Measurements from ENCODE around the gene CNTN1. TPM values are rescaled to one million over a fixed set of nuclear protein-coding genes. Genes with fewer than 3 reads are reported as not detected.

Gene CNTN1
- total and polyA plus RNA-seq, 10 of the 15 experiments (the other 5 are each of a cell fraction or from before 2014, with no cell fraction given): 0.06 to 0.14 TPM; not detected in 8

- FAIRE-seq: peak; percentile 7
Measured at GRCh38 chr12:40827683-40828592, 135.7 kb downstream of the CNTN1 start.

More at GRCh38 chr12:40827683-40828592, 135.7 kb downstream of the CNTN1 start:
- H4K20me1 ChIP-seq (ENCODE audit: control insufficient read depth, insufficient read depth): no peaks in the 10 kb centered on the region
- TF ChIP-seq ZNF24 (IDR thresholded peaks at IDR 0.05) (no peak), NFXL1 (IDR thresholded peaks at IDR 0.05; ENCODE audit: borderline replicate concordance) (no peak), POLR2AphosphoS2 (IDR thresholded peaks at IDR 0.05; ENCODE audit: low read depth, low read length) (no peak), POLR2A (IDR thresholded peaks at IDR 0.05; ENCODE audit: low read depth, low read length) (no peak), RAD51 (IDR thresholded peaks at IDR 0.05) (no peak), HDGF (IDR thresholded peaks at IDR 0.05) (no peak)
- TF ChIP-seq, protein P1, sequence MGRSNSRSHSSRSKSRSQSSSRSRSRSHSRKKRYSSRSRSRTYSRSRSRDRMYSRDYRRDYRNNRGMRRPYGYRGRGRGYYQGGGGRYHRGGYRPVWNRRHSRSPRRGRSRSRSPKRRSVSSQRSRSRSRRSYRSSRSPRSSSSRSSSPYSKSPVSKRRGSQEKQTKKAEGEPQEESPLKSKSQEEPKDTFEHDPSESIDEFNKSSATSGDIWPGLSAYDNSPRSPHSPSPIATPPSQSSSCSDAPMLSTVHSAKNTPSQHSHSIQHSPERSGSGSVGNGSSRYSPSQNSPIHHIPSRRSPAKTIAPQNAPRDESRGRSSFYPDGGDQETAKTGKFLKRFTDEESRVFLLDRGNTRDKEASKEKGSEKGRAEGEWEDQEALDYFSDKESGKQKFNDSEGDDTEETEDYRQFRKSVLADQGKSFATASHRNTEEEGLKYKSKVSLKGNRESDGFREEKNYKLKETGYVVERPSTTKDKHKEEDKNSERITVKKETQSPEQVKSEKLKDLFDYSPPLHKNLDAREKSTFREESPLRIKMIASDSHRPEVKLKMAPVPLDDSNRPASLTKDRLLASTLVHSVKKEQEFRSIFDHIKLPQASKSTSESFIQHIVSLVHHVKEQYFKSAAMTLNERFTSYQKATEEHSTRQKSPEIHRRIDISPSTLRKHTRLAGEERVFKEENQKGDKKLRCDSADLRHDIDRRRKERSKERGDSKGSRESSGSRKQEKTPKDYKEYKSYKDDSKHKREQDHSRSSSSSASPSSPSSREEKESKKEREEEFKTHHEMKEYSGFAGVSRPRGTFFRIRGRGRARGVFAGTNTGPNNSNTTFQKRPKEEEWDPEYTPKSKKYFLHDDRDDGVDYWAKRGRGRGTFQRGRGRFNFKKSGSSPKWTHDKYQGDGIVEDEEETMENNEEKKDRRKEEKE (IDR thresholded peaks at IDR 0.05): no peak
- TF ChIP-seq, protein P2, sequence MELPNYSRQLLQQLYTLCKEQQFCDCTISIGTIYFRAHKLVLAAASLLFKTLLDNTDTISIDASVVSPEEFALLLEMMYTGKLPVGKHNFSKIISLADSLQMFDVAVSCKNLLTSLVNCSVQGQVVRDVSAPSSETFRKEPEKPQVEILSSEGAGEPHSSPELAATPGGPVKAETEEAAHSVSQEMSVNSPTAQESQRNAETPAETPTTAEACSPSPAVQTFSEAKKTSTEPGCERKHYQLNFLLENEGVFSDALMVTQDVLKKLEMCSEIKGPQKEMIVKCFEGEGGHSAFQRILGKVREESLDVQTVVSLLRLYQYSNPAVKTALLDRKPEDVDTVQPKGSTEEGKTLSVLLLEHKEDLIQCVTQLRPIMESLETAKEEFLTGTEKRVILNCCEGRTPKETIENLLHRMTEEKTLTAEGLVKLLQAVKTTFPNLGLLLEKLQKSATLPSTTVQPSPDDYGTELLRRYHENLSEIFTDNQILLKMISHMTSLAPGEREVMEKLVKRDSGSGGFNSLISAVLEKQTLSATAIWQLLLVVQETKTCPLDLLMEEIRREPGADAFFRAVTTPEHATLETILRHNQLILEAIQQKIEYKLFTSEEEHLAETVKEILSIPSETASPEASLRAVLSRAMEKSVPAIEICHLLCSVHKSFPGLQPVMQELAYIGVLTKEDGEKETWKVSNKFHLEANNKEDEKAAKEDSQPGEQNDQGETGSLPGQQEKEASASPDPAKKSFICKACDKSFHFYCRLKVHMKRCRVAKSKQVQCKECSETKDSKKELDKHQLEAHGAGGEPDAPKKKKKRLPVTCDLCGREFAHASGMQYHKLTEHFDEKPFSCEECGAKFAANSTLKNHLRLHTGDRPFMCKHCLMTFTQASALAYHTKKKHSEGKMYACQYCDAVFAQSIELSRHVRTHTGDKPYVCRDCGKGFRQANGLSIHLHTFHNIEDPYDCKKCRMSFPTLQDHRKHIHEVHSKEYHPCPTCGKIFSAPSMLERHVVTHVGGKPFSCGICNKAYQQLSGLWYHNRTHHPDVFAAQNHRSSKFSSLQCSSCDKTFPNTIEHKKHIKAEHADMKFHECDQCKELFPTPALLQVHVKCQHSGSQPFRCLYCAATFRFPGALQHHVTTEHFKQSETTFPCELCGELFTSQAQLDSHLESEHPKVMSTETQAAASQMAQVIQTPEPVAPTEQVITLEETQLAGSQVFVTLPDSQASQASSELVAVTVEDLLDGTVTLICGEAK (IDR thresholded peaks at IDR 0.05; ENCODE audit: borderline replicate concordance): no peak
- no peak overlapping the region for H3K4me2 ChIP-seq (ENCODE audit: control insufficient read depth, insufficient read depth)
- 39% methylated on average over 17 of the region's 17 CpGs for WGBS (ENCODE audit: insufficient coverage, insufficient replicate concordance, low lambda C conversion rate, missing lambda C conversion rate)
- in situ Hi-C loops (cut with MboI) (no loop called here), intact Hi-C loops (cut with micrococcal nuclease; ENCODE audit: unreplicated experiment) (no loop called here)
- ChIA-PET RAD21 (ENCODE audit: unreplicated experiment) (no interaction called here), POLR2A (no interaction called here), SMC1A (ENCODE audit: uncharacterized antibody, unreplicated experiment) (no interaction called here), CTCF (no interaction called here)
- DNase-seq (ENCODE audit: low read depth, low spot score) (no peak), ATAC-seq (no peak)
- H3K9me3 ChIP-seq (replicated peaks; ENCODE audit: control insufficient read depth, insufficient read depth, low read length): no peaks in the 10 kb centered on the region
- no peaks in the 10 kb centered on the region for H3K4me1 ChIP-seq (ENCODE audit: control insufficient read depth, insufficient read depth, low read length)
- H3K79me2 ChIP-seq (ENCODE audit: control insufficient read depth, insufficient read depth, low read length): no peaks in the 10 kb centered on the region
- H2AFZ ChIP-seq (ENCODE audit: control insufficient read depth, low read depth, low read length): no peak overlapping the region
- no peak overlapping the region for H3K4me3 ChIP-seq
- H3K27me3 ChIP-seq (replicated peaks in 1 of 2; ENCODE audit: control insufficient read depth in 2 of 2, insufficient read depth in 2 of 2, low read length in 1 of 2): no peaks in the 10 kb centered on the region
- BruUV-seq (replicated peaks): no TSS peak
- no peaks in the 10 kb centered on the region for H3K36me3 ChIP-seq (ENCODE audit: control insufficient read depth in 2 of 2, insufficient read depth in 2 of 2, low read length in 1 of 2)
- no peak overlapping the region for H3K27ac ChIP-seq (ENCODE audit: control insufficient read depth, insufficient read depth)
- no peak overlapping the region for H3K9ac ChIP-seq (ENCODE audit: control insufficient read depth, insufficient read depth, low read length)
